Hypothalamus (tissue), 51 donors: Measurements from ENCODE around the gene HES5.

Source experiments
- DNase-seq, 51 donors: peaks; one replicate each; lab custom pipeline; 2025; lab: John Stamatoyannopoulos, UW

Gene HES5

GRCh38 chr1:2519029-2519685 lies 10.9 kb downstream of the HES5 start:
- DNase-seq = no peak

- DNase-seq = no peak
Observed at GRCh38 chr1:2518528-2518927, 11.5 kb downstream of the HES5 start.

GRCh38 chr1:2517966-2518365 lies 12.1 kb downstream of the HES5 start:
- DNase-seq = no peak

- no peak for DNase-seq
Observed at GRCh38 chr1:2516946-2517345, 13.1 kb downstream of the HES5 start.

GRCh38 chr1:2516124-2516523 lies 13.9 kb downstream of the HES5 start:
- no peak for DNase-seq

- DNase-seq = no peak
Observed at GRCh38 chr1:2515763-2516080, 14.3 kb downstream of the HES5 start.

GRCh38 chr1:2514863-2515762 lies 14.9 kb downstream of the HES5 start:
- no peak for DNase-seq

GRCh38 chr1:2513939-2514652 lies 16.0 kb downstream of the HES5 start:
- DNase-seq = no peak

- no peak for DNase-seq
Observed at GRCh38 chr1:2512862-2513421, 17.1 kb downstream of the HES5 start.

GRCh38 chr1:2510366-2511155 lies 19.5 kb downstream of the HES5 start:
- DNase-seq = no peak

- no peak for DNase-seq
Observed at GRCh38 chr1:2509589-2509988, 20.5 kb downstream of the HES5 start.

- no peak for DNase-seq
Observed at GRCh38 chr1:2508751-2509150, 21.3 kb downstream of the HES5 start.

- no peak for DNase-seq
Observed at GRCh38 chr1:2508180-2508579, 21.9 kb downstream of the HES5 start.

- no peak for DNase-seq
Observed at GRCh38 chr1:2507744-2508155, 22.3 kb downstream of the HES5 start.

GRCh38 chr1:2506901-2507565 lies 23.0 kb downstream of the HES5 start:
- DNase-seq = no peak

GRCh38 chr1:2506007-2506860 lies 23.8 kb downstream of the HES5 start:
- DNase-seq = peak in 1 of 51 donors; percentile 21

- no peak for DNase-seq
Observed at GRCh38 chr1:2505461-2505994, 24.5 kb downstream of the HES5 start.

GRCh38 chr1:2504949-2505272 lies 25.2 kb downstream of the HES5 start:
- no peak for DNase-seq
